ENCODE data around the gene EDAR.

Gene EDAR

GRCh38 chr2:108919571-108920373, 69.2 kb downstream of the EDAR start:
- no peak overlapping the region for H3K4me3 ChIP-seq (ENCODE audit: insufficient read depth in 1 of 2, low read depth in 1 of 2, low read length in 2 of 2)
- H4K8ac ChIP-seq (ENCODE audit: low read length), result no peak overlapping the region
- no peak overlapping the region for H3K4ac ChIP-seq (ENCODE audit: low read depth in 1 of 2, low read length in 2 of 2)
- H3K36me3 ChIP-seq (ENCODE audit: control insufficient read depth in 1 of 2, insufficient read depth in 2 of 2, low read depth in 1 of 2, low read length in 2 of 2), result no peaks in the 10 kb centered on the region
- H4K91ac ChIP-seq (ENCODE audit: low read length), result no peak overlapping the region
- no peak for DNase-seq
- no peak overlapping the region for H2BK12ac ChIP-seq (ENCODE audit: low read length in 2 of 2)
- H3K18ac ChIP-seq (ENCODE audit: low read depth in 1 of 2, low read length in 2 of 2), result no peak overlapping the region
- no peak overlapping the region for H2BK15ac ChIP-seq (ENCODE audit: low read depth, poor library complexity, severe bottlenecking)
- no peak overlapping the region for H3K27ac ChIP-seq (ENCODE audit: low read length, poor library complexity, severe bottlenecking)
- H2BK5ac ChIP-seq (ENCODE audit: low read depth, low read length, poor library complexity, severe bottlenecking), result no peak overlapping the region
- H2AK5ac ChIP-seq (ENCODE audit: low read length, severe bottlenecking), result no peak overlapping the region
- no peaks in the 10 kb centered on the region for H3K9me3 ChIP-seq (ENCODE audit: control insufficient read depth, low read length)
- peaks cover 72 to 73% of the 10 kb centered on the region in 2 experiments for H3K27me3 ChIP-seq (ENCODE audit: control insufficient read depth in 1 of 2, insufficient read depth in 1 of 2, low read length in 2 of 2)
- H3K9ac ChIP-seq (ENCODE audit: low read length), result no peak overlapping the region
- no peak overlapping the region for H2BK120ac ChIP-seq (ENCODE audit: low read depth, low read length)
- no peak overlapping the region for H3K14ac ChIP-seq (ENCODE audit: low read length in 2 of 2)
- no peaks in the 10 kb centered on the region for H3K79me1 ChIP-seq (replicated peaks; ENCODE audit: low read length, poor library complexity, severe bottlenecking)
- no peaks in the 10 kb centered on the region for H3K4me1 ChIP-seq (ENCODE audit: control insufficient read depth, insufficient read depth, low read depth, low read length)
- H2AFZ ChIP-seq (ENCODE audit: low read depth, low read length), result no peak overlapping the region
- H3K4me2 ChIP-seq (ENCODE audit: low read length, poor library complexity, severe bottlenecking), result no peak overlapping the region
- no peak overlapping the region for H3K23ac ChIP-seq (ENCODE audit: low read length in 2 of 2)
- 93% methylated on average over 19 of the region's 19 CpGs for WGBS

- H2BK5ac ChIP-seq (ENCODE audit: low read depth, low read length, poor library complexity, severe bottlenecking), result no peak overlapping the region
- no peak overlapping the region for H3K4ac ChIP-seq (ENCODE audit: low read depth in 1 of 2, low read length in 2 of 2)
- H3K9me3 ChIP-seq (ENCODE audit: control insufficient read depth, low read length), result no peaks in the 10 kb centered on the region
- H3K36me3 ChIP-seq (ENCODE audit: control insufficient read depth in 1 of 2, insufficient read depth in 2 of 2, low read depth in 1 of 2, low read length in 2 of 2), result no peaks in the 10 kb centered on the region
- no peak overlapping the region for H4K8ac ChIP-seq (ENCODE audit: low read length)
- no peak overlapping the region for H3K9ac ChIP-seq (ENCODE audit: low read length)
- no peak overlapping the region for H2BK15ac ChIP-seq (ENCODE audit: low read depth, poor library complexity, severe bottlenecking)
- no peak overlapping the region for H3K18ac ChIP-seq (ENCODE audit: low read depth in 1 of 2, low read length in 2 of 2)
- DNase-seq, result no peak
- H3K14ac ChIP-seq (ENCODE audit: low read length in 2 of 2), result no peak overlapping the region
- H2AFZ ChIP-seq (ENCODE audit: low read depth, low read length), result no peak overlapping the region
- peaks cover 66 to 70% of the 10 kb centered on the region in 2 experiments for H3K27me3 ChIP-seq (ENCODE audit: control insufficient read depth in 1 of 2, insufficient read depth in 1 of 2, low read length in 2 of 2)
- H2BK120ac ChIP-seq (ENCODE audit: low read depth, low read length), result no peak overlapping the region
- no peak overlapping the region for H2BK12ac ChIP-seq (ENCODE audit: low read length in 2 of 2)
- WGBS, result 98% methylated on average over 14 of the region's 14 CpGs
- no peak overlapping the region for H2AK5ac ChIP-seq (ENCODE audit: low read length, severe bottlenecking)
- no peak overlapping the region for H3K23ac ChIP-seq (ENCODE audit: low read length in 2 of 2)
- H3K27ac ChIP-seq (ENCODE audit: low read length, poor library complexity, severe bottlenecking), result no peak overlapping the region
- no peak overlapping the region for H3K4me3 ChIP-seq (ENCODE audit: insufficient read depth in 1 of 2, low read depth in 1 of 2, low read length in 2 of 2)
- no peak overlapping the region for H3K4me2 ChIP-seq (ENCODE audit: low read length, poor library complexity, severe bottlenecking)
- no peak overlapping the region for H4K91ac ChIP-seq (ENCODE audit: low read length)
- no peaks in the 10 kb centered on the region for H3K79me1 ChIP-seq (replicated peaks; ENCODE audit: low read length, poor library complexity, severe bottlenecking)
- no peaks in the 10 kb centered on the region for H3K4me1 ChIP-seq (ENCODE audit: control insufficient read depth, insufficient read depth, low read depth, low read length)
Observed at GRCh38 chr2:108918941-108919341, 70.1 kb downstream of the EDAR start.

GRCh38 chr2:108918156-108918874, 70.7 kb downstream of the EDAR start:
- Histone ChIP-seq H3K4ac (ENCODE audit: low read depth in 1 of 2, low read length in 2 of 2) (no peak overlapping the region), H2BK12ac (ENCODE audit: low read length in 2 of 2) (no peak overlapping the region), H4K91ac (ENCODE audit: low read length) (no peak overlapping the region), H2BK120ac (ENCODE audit: low read depth, low read length) (no peak overlapping the region), H2BK5ac (ENCODE audit: low read depth, low read length, poor library complexity, severe bottlenecking) (no peak overlapping the region), H3K4me2 (ENCODE audit: low read length, poor library complexity, severe bottlenecking) (no peak overlapping the region), H3K36me3 (ENCODE audit: control insufficient read depth in 1 of 2, insufficient read depth in 2 of 2, low read depth in 1 of 2, low read length in 2 of 2) (no peaks in the 10 kb centered on the region), H3K4me3 (ENCODE audit: insufficient read depth in 1 of 2, low read depth in 1 of 2, low read length in 2 of 2) (no peak overlapping the region), H2BK15ac (ENCODE audit: low read depth, poor library complexity, severe bottlenecking) (no peak overlapping the region), H3K18ac (ENCODE audit: low read depth in 1 of 2, low read length in 2 of 2) (no peak overlapping the region), H2AK5ac (ENCODE audit: low read length, severe bottlenecking) (no peak overlapping the region), H3K27ac (ENCODE audit: low read length, poor library complexity, severe bottlenecking) (no peak overlapping the region), H2AFZ (ENCODE audit: low read depth, low read length) (no peak overlapping the region), H4K8ac (ENCODE audit: low read length) (no peak overlapping the region), H3K79me1 (replicated peaks; ENCODE audit: low read length, poor library complexity, severe bottlenecking) (no peaks in the 10 kb centered on the region), H3K4me1 (ENCODE audit: control insufficient read depth, insufficient read depth, low read depth, low read length) (no peaks in the 10 kb centered on the region), H3K9me3 (ENCODE audit: control insufficient read depth, low read length) (no peaks in the 10 kb centered on the region), H3K23ac (ENCODE audit: low read length in 2 of 2) (no peak overlapping the region), H3K27me3 (ENCODE audit: control insufficient read depth in 1 of 2, insufficient read depth in 1 of 2, low read length in 2 of 2) (peaks cover 60 to 64% of the 10 kb centered on the region in 2 experiments), H3K9ac (ENCODE audit: low read length) (no peak overlapping the region), H3K14ac (ENCODE audit: low read length in 2 of 2) (no peak overlapping the region)
- 93% methylated on average over 14 of the region's 15 CpGs for WGBS
- DNase-seq, result no peak

DNA sequence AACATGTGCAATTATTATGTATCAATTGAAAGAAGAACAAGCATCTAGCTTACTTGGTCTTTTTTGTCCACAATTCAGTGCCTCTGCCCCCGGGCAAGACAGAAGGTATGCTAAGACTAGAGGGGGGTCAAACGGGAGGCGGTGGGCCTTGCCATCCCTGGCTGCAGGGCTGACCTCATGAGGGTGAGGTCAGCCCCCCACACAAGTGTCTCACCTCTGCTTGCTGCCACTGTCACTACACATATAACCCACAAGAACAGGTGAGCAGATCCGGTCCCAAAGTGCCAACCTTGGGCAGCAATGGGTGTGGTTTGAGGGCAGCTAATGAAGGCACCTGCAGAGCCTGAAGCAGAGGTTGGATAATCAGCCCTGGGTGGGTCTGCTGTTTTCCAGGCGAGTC, 71.5 kb downstream of the EDAR start:
- no peaks in the 10 kb centered on the region for H3K9me3 ChIP-seq (ENCODE audit: control insufficient read depth, low read length)
- DNase-seq, result no peak
- H2AK5ac ChIP-seq (ENCODE audit: low read length, severe bottlenecking), result no peak overlapping the region
- no peaks in the 10 kb centered on the region for H3K79me1 ChIP-seq (replicated peaks; ENCODE audit: low read length, poor library complexity, severe bottlenecking)
- no peak overlapping the region for H2BK5ac ChIP-seq (ENCODE audit: low read depth, low read length, poor library complexity, severe bottlenecking)
- no peak overlapping the region for H2AFZ ChIP-seq (ENCODE audit: low read depth, low read length)
- H3K4me3 ChIP-seq (ENCODE audit: insufficient read depth in 1 of 2, low read depth in 1 of 2, low read length in 2 of 2), result no peak overlapping the region
- 83% methylated on average over 5 of the region's 5 CpGs for WGBS
- peaks cover 58 to 61% of the 10 kb centered on the region in 2 experiments for H3K27me3 ChIP-seq (ENCODE audit: control insufficient read depth in 1 of 2, insufficient read depth in 1 of 2, low read length in 2 of 2)
- no peak overlapping the region for H2BK120ac ChIP-seq (ENCODE audit: low read depth, low read length)
- no peak overlapping the region for H2BK12ac ChIP-seq (ENCODE audit: low read length in 2 of 2)
- no peaks in the 10 kb centered on the region for H3K36me3 ChIP-seq (ENCODE audit: control insufficient read depth in 1 of 2, insufficient read depth in 2 of 2, low read depth in 1 of 2, low read length in 2 of 2)
- no peaks in the 10 kb centered on the region for H3K4me1 ChIP-seq (ENCODE audit: control insufficient read depth, insufficient read depth, low read depth, low read length)
- no peak overlapping the region for H3K23ac ChIP-seq (ENCODE audit: low read length in 2 of 2)
- no peak overlapping the region for H3K18ac ChIP-seq (ENCODE audit: low read depth in 1 of 2, low read length in 2 of 2)
- H3K27ac ChIP-seq (ENCODE audit: low read length, poor library complexity, severe bottlenecking), result no peak overlapping the region
- H4K8ac ChIP-seq (ENCODE audit: low read length), result no peak overlapping the region
- no peak overlapping the region for H3K14ac ChIP-seq (ENCODE audit: low read length in 2 of 2)
- H4K91ac ChIP-seq (ENCODE audit: low read length), result no peak overlapping the region
- H3K9ac ChIP-seq (ENCODE audit: low read length), result no peak overlapping the region
- no peak overlapping the region for H3K4me2 ChIP-seq (ENCODE audit: low read length, poor library complexity, severe bottlenecking)
- no peak overlapping the region for H3K4ac ChIP-seq (ENCODE audit: low read depth in 1 of 2, low read length in 2 of 2)
- no peak overlapping the region for H2BK15ac ChIP-seq (ENCODE audit: low read depth, poor library complexity, severe bottlenecking)

All from mesenchymal stem cell (in vitro differentiated cells and primary cell).